ENCODE results near the gene ETFB. TPM values are rescaled to one million over a fixed set of nuclear protein-coding genes. Genes with fewer than 3 reads are reported as not detected.
A peak's percentile ranks its signal among the peaks of the same experiment; 100 is the strongest.

ETFB gene
- total RNA-seq, 2 donors from 2014 or later: 54.3 to 77.3 TPM

- H3K9ac ChIP-seq (ENCODE audit: extremely low read depth, low read length, poor library complexity, severe bottlenecking): no peak overlapping the region
- H3K27me3 ChIP-seq (ENCODE audit: control insufficient read depth, insufficient read depth, low read length, poor library complexity, severe bottlenecking): no peaks in the 10 kb centered on the region
- H3K27ac ChIP-seq (ENCODE audit: low read depth, low read length): no peak overlapping the region
- 92 to 94% methylated on average over 7 to 13 of the region's 13 CpGs for WGBS, 2 experiments (ENCODE audit: insufficient coverage in 1 of 2, insufficient read length in 1 of 2)
- no peak overlapping the region for H3K4me3 Mint-ChIP-seq
- peaks cover 3% of the 10 kb centered on the region for H3K9me3 Mint-ChIP-seq
- H3K4me1 ChIP-seq (ENCODE audit: control insufficient read depth, insufficient read depth, low read length): peaks cover 3% of the 10 kb centered on the region
- H3K4me1 Mint-ChIP-seq: peaks cover 5% of the 10 kb centered on the region
- no peaks in the 10 kb centered on the region for H3K9me3 ChIP-seq (ENCODE audit: control insufficient read depth, low read length)
- no peak overlapping the region for H3K27ac Mint-ChIP-seq
- H3K36me3 ChIP-seq (ENCODE audit: control insufficient read depth, insufficient read depth, low read length): peaks cover 21% of the 10 kb centered on the region
- TF ChIP-seq CTCF (conservative IDR thresholded peaks at IDR 0.05): no peak
- H3K27me3 Mint-ChIP-seq (ENCODE audit: insufficient read depth): no peaks in the 10 kb centered on the region
- H3K36me3 Mint-ChIP-seq (ENCODE audit: low read depth): peaks cover 51% of the 10 kb centered on the region
- peak; percentile 79 for DNase-seq
- no peak overlapping the region for H3K4me3 ChIP-seq (ENCODE audit: low read length)
Observed at GRCh38 chr19:51333836-51334460, 32.2 kb downstream of the ETFB start.

GRCh38 chr19:51331716-51332115 lies 34.5 kb downstream of the ETFB start:
- peaks cover 2% of the 10 kb centered on the region for H3K4me1 Mint-ChIP-seq
- Histone ChIP-seq H3K9me3 (ENCODE audit: control insufficient read depth, low read length) (no peaks in the 10 kb centered on the region), H3K27me3 (ENCODE audit: control insufficient read depth, insufficient read depth, low read length, poor library complexity, severe bottlenecking) (no peaks in the 10 kb centered on the region), H3K4me3 (ENCODE audit: low read length) (no peak overlapping the region), H3K9ac (ENCODE audit: extremely low read depth, low read length, poor library complexity, severe bottlenecking) (no peak overlapping the region), H3K36me3 (ENCODE audit: control insufficient read depth, insufficient read depth, low read length) (peaks cover 21% of the 10 kb centered on the region), H3K4me1 (ENCODE audit: control insufficient read depth, insufficient read depth, low read length) (no peaks in the 10 kb centered on the region), H3K27ac (ENCODE audit: low read depth, low read length) (no peak overlapping the region)
- no peak overlapping the region for H3K27ac Mint-ChIP-seq
- peaks cover 53% of the 10 kb centered on the region for H3K36me3 Mint-ChIP-seq (ENCODE audit: low read depth)
- 96% methylated on average over 6 of the region's 6 CpGs for WGBS, 2 experiments (ENCODE audit: insufficient coverage in 1 of 2, insufficient read length in 1 of 2)
- no peaks in the 10 kb centered on the region for H3K27me3 Mint-ChIP-seq (ENCODE audit: insufficient read depth)
- peaks cover 3% of the 10 kb centered on the region for H3K9me3 Mint-ChIP-seq
- no peak for TF ChIP-seq CTCF (conservative IDR thresholded peaks at IDR 0.05)
- no peak overlapping the region for H3K4me3 Mint-ChIP-seq
- no peak for DNase-seq

- no peak for TF ChIP-seq CTCF (conservative IDR thresholded peaks at IDR 0.05)
- Histone ChIP-seq H3K27me3 (ENCODE audit: control insufficient read depth, insufficient read depth, low read length, poor library complexity, severe bottlenecking) (no peaks in the 10 kb centered on the region), H3K9me3 (ENCODE audit: control insufficient read depth, low read length) (no peaks in the 10 kb centered on the region), H3K4me1 (ENCODE audit: control insufficient read depth, insufficient read depth, low read length) (no peaks in the 10 kb centered on the region), H3K9ac (ENCODE audit: extremely low read depth, low read length, poor library complexity, severe bottlenecking) (no peak overlapping the region), H3K36me3 (ENCODE audit: control insufficient read depth, insufficient read depth, low read length) (peaks cover 21% of the 10 kb centered on the region), H3K4me3 (ENCODE audit: low read length) (no peak overlapping the region), H3K27ac (ENCODE audit: low read depth, low read length) (no peak overlapping the region)
- Mint-ChIP-seq H3K27me3 (ENCODE audit: insufficient read depth) (no peaks in the 10 kb centered on the region), H3K9me3 (peaks cover 3% of the 10 kb centered on the region), H3K4me3 (no peak overlapping the region), H3K4me1 (peaks cover 2% of the 10 kb centered on the region), H3K36me3 (ENCODE audit: low read depth) (peaks cover 52% of the 10 kb centered on the region), H3K27ac (no peak overlapping the region)
- no peak for DNase-seq
- WGBS, 2 experiments (ENCODE audit: insufficient coverage in 1 of 2, insufficient read length in 1 of 2): 78 to 81% methylated on average over 3 of the region's 3 CpGs
Observed at GRCh38 chr19:51331193-51331592, 35.0 kb downstream of the ETFB start.
